UCSD-AML1 (cell line): ENCODE measurements around the gene JMJD8.

ENCODE experiments used
- DNase-seq: peaks from one replicate; lab custom pipeline; 2025; ENCODE audit not compliant: unreplicated experiment; lab: John Stamatoyannopoulos, UW

JMJD8 gene

GRCh38 chr16:677316-678190 lies 6.6 kb downstream of the JMJD8 start:
- DNase-seq, result no peak

- DNase-seq, result no peak
Observed at GRCh38 chr16:676913-677312, 7.2 kb downstream of the JMJD8 start.

- no peak for DNase-seq
Observed at GRCh38 chr16:676565-676902, 7.6 kb downstream of the JMJD8 start.

- DNase-seq, result no peak
Observed at GRCh38 chr16:675884-676564, 8.1 kb downstream of the JMJD8 start.

GRCh38 chr16:674968-675883 lies 8.9 kb downstream of the JMJD8 start, which contains the start of gene RHBDL1:
TSS of gene RHBDL1 (plus strand) at chr16:675671. CDS start at chr16:675791, 120 bp downstream.
- DNase-seq, result no peak

GRCh38 chr16:674214-674881 lies 9.8 kb downstream of the JMJD8 start:
- no peak for DNase-seq

GRCh38 chr16:673399-673991 lies 10.6 kb downstream of the JMJD8 start:
- DNase-seq, result no peak

- no peak for DNase-seq
Observed at GRCh38 chr16:672851-673250, 11.3 kb downstream of the JMJD8 start.

GRCh38 chr16:672371-672770 lies 11.8 kb downstream of the JMJD8 start:
- no peak for DNase-seq

GRCh38 chr16:671353-672131 lies 12.6 kb downstream of the JMJD8 start:
- DNase-seq, result no peak

- no peak for DNase-seq
Observed at GRCh38 chr16:670485-671352, 13.4 kb downstream of the JMJD8 start.

GRCh38 chr16:669666-670065 lies 14.5 kb downstream of the JMJD8 start:
- DNase-seq, result no peak

- DNase-seq, result no peak
Observed at GRCh38 chr16:668519-669171, 15.5 kb downstream of the JMJD8 start.

- DNase-seq, result peak; percentile 96
Observed at GRCh38 chr16:667780-668518, 16.2 kb downstream of the JMJD8 start, which contains the start of gene RHOT2. TSS of gene RHOT2 (plus strand) at chr16:668132. CDS start at chr16:668200, 68 bp downstream.

- no peak for DNase-seq
Observed at GRCh38 chr16:667113-667779, 16.9 kb downstream of the JMJD8 start.

GRCh38 chr16:666572-666971 lies 17.6 kb downstream of the JMJD8 start:
- DNase-seq, result no peak

GRCh38 chr16:662597-662996 lies 21.5 kb downstream of the JMJD8 start:
- DNase-seq, result no peak
